ENCODE measurements around the gene CEACAM6.

GRCh38 chr19:41815301-41815700 is 60.0 kb downstream of the CEACAM6 start:
- TF ChIP-seq CTCF (IDR thresholded peaks at IDR 0.05) (no peak), POLR2A (IDR thresholded peaks at IDR 0.05) (no peak)
